Psoas muscle (tissue), 8 donors: ENCODE measurements around the gene TCOF1. TPM values are rescaled to one million over a fixed set of nuclear protein-coding genes. Genes with fewer than 3 reads are reported as not detected.

ENCODE experiments used
- ATAC-seq, 4 donors: fragments of 200-7000 bp; cut with Tn5 transposase; one replicate each; pipeline ENCODE4 v1.9.1; 2020; ENCODE audit warnings: moderate library complexity in 3 of 4, mild to moderate bottlenecking in 2 of 4
- DNase-seq, 2 donors: peaks; one replicate each; pipeline ENCODE4 v3.0.0-alpha.2; 2020
- H3K27ac ChIP-seq: fragments of 200-600 bp; one replicate; pipeline ENCODE4 v1.8.0; 2022
- H3K27me3 ChIP-seq, 3 donors: fragments of 200-600 bp in 1 of 3; one replicate each; pipeline versions ENCODE4 v1.6.1 to v1.8.0; 2013 to 2022; ENCODE audit warnings: low read length in 2 of 3, mild to moderate bottlenecking in 2 of 3, moderate library complexity in 1 of 3; ENCODE audit not compliant: insufficient read depth in 3 of 3
- H3K36me3 ChIP-seq, 2 donors: fragments of 200-600 bp in 1 of 2; one replicate each; pipeline versions ENCODE4 v1.6.1 to v1.8.0; 2013 to 2022; ENCODE audit warnings: low read depth in 1 of 2, mild to moderate bottlenecking in 1 of 2, moderate library complexity in 1 of 2; ENCODE audit not compliant: insufficient read depth in 1 of 2
- H3K4me1 ChIP-seq: fragments of 200-600 bp; one replicate; pipeline ENCODE4 v1.8.0; 2022
- H3K4me3 ChIP-seq: fragments of 200-600 bp; one replicate; pipeline ENCODE4 v1.8.0; 2022; ENCODE audit warnings: mild to moderate bottlenecking
- H3K9me3 ChIP-seq: fragments of 200-600 bp; one replicate; pipeline ENCODE4 v1.8.0; 2022
- WGBS, 3 donors: extraction: QIAGEN DNeasy Blood & Tissue Kit; methylation state at CpG; one replicate each; pipeline versions ENCODE4 v1.1.6 to v1.1.7; 2013; 5-methylcytosine and 5-hydroxymethylcytosine counted together
- intact Hi-C, 2 donors: fragments of 100-400 bp; cut with DNase I; formaldehyde crosslinking; loops; one replicate each; pipeline versions ENCODE4 v1.11.0 to v1.14.2; 2022
- polyA plus RNA-seq, 3 donors: library from polyadenylated mRNA; stranded (reverse); fragments of 200-250 nt; gene quantifications; one replicate each; pipeline ENCODE4 v1.2.3, GENCODE V29; 2013
- total RNA-seq, 4 donors: library from RNA; stranded (reverse); fragmentation: NEBNext Ultra II Directional in 2 of 4; extraction: Animal tissue kit (Norgen Biotek cat#: 25700) in 2 of 4; gene quantifications; one replicate each; pipeline versions ENCODE4 v1.2.1 to v1.2.4, GENCODE V29; 2021 to 2023
- TF ChIP-seq, protein P1 (sequence below): fragments of 200-600 bp; IDR thresholded peaks from one replicate; pipeline ENCODE4 v1.8.0; 2022; ENCODE audit warnings: antibody characterized with exemption
- donor health status: healthy with polysubstance abuse.
- donor health status: DM: no; HTN: no; CAD: no; lungs with moderate emphysema.
- donor health status: Bipolar disorder and iron deficiency.
- donor health status: healthy.
- donor health status: DM: yes; HTN: yes; CAD: no.
- donor health status: DM: no; HTN: no; CAD: no.
- donor health status: DM: no; HTN: no; CAD: no.
- donor health status: DM: yes; HTN: yes; CAD: no.

The TCOF1 gene
- total and polyA plus RNA-seq, 7 donors = 18.3 to 26.7 (median 24.2) TPM

DNA sequence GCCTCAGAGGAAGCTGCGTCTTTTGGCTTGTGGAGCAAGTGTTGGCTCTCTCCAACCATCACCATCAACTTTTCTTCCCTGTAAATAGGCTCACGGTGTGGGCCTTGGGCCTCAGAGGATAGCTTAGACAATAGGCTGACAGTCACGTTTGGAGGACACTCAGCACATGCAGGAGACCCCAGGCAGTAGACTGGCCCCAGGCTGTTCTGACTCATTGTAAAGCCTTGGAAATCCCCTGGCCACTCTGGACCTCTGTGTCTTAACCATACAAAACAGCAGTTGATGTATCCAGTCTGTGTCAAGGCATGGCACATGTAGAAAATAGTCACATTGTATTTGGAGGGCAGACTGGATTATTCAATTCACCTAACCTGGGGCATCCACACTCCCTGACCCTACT, 36.6 kb downstream of the TCOF1 start:
- no peaks in the 10 kb centered on the region for H3K9me3 ChIP-seq
- 67 to 82% (median 71%) methylated on average over 3 of the region's 3 CpGs for WGBS, 3 donors
- peaks cover 10 to 100% of the 10 kb centered on the region in 2 donors for H3K36me3 ChIP-seq
- no peak for ATAC-seq
- H3K4me3 ChIP-seq = no peak overlapping the region
- no peak overlapping the region for H3K27ac ChIP-seq
- DNase-seq = no peak
- intact Hi-C loops = no loop called here
- H3K4me1 ChIP-seq = no peaks in the 10 kb centered on the region
- H3K27me3 ChIP-seq = no peaks in the 10 kb centered on the region
- TF ChIP-seq, protein P1, sequence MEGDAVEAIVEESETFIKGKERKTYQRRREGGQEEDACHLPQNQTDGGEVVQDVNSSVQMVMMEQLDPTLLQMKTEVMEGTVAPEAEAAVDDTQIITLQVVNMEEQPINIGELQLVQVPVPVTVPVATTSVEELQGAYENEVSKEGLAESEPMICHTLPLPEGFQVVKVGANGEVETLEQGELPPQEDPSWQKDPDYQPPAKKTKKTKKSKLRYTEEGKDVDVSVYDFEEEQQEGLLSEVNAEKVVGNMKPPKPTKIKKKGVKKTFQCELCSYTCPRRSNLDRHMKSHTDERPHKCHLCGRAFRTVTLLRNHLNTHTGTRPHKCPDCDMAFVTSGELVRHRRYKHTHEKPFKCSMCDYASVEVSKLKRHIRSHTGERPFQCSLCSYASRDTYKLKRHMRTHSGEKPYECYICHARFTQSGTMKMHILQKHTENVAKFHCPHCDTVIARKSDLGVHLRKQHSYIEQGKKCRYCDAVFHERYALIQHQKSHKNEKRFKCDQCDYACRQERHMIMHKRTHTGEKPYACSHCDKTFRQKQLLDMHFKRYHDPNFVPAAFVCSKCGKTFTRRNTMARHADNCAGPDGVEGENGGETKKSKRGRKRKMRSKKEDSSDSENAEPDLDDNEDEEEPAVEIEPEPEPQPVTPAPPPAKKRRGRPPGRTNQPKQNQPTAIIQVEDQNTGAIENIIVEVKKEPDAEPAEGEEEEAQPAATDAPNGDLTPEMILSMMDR = no peak

DNA sequence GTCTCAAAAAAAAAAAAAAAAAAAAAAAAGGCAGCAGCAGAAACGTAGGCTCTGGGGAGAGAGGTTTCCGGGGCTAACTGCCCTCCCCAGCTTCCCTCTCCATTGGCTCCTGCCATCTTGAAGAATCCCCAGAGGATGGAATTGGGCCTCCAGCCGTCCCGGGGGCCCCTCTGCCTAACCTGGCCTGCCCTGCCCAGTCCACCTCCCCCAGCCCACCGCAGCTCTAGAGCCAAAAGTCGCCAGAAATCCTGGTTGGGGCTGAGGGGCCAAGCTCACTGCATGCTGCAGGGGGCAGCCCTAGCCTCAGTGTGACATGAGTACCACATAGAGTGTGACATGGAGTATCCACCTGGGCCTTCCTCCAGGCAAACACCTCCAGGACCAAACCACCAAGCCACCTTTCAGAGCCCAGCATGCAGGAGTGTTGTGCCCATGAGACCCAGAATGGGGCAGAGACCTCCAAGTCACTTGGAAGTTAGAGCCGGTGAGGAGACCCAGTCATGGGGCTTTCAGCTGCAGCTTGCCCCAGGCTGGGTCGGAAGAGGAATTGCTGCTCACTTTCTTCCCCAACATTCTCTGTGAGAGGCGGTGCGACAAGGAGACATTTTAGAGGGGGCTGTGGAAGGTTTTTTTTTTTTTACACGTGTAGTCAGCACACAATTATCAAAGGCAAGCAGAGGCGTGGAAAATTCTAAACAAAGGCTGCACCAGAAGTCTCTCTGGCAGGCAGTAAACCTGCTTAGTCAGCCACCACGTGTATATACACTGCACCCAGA, 37.6 kb downstream of the TCOF1 start:
- Histone ChIP-seq H3K36me3 (peaks cover 10 to 100% of the 10 kb centered on the region in 2 donors), H3K4me1 (no peaks in the 10 kb centered on the region), H3K27ac (no peak overlapping the region), H3K4me3 (no peak overlapping the region), H3K9me3 (no peaks in the 10 kb centered on the region), H3K27me3 (no peaks in the 10 kb centered on the region)
- TF ChIP-seq, protein P1 = no peak
- ATAC-seq (no peak), DNase-seq (peak in 1 of 2 donors; percentile 49)
- 80 to 82% (median 82%) methylated on average over 12 to 13 of the region's 13 CpGs for WGBS, 3 donors
- intact Hi-C loops = loop anchor here in 1 of 2 donors (5.0 kb wide), 1 partner anchor 37 kb away; no protein-coding TSS in a partner anchor

DNA sequence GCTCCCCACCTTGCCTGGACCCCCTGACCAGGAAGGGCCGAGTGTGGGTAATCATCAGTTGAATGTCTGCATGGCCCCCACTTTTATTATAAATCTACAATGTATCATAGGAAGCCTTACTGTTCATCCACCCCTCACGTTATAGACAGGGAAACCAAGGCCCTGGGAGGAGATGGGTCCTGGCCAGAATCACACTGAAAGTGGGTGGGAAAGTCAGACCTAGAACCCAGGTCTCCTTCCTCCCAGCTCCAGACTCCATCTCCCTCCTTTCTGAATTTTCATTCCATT, 38.1 kb downstream of the TCOF1 start:
- Histone ChIP-seq H3K27me3 (no peaks in the 10 kb centered on the region), H3K9me3 (no peaks in the 10 kb centered on the region), H3K4me1 (no peaks in the 10 kb centered on the region), H3K4me3 (no peak overlapping the region), H3K27ac (no peak overlapping the region), H3K36me3 (peaks cover 10 to 100% of the 10 kb centered on the region in 2 donors)
- TF ChIP-seq, protein P1 = no peak
- no peak for DNase-seq
- WGBS, 3 donors = 94 to 100% (median 98%) methylated on average over 2 of the region's 2 CpGs
- intact Hi-C loops = loop anchor here in 1 of 2 donors (5.0 kb wide), 1 partner anchor 37 kb away; no protein-coding TSS in a partner anchor
- ATAC-seq = no peak

DNA sequence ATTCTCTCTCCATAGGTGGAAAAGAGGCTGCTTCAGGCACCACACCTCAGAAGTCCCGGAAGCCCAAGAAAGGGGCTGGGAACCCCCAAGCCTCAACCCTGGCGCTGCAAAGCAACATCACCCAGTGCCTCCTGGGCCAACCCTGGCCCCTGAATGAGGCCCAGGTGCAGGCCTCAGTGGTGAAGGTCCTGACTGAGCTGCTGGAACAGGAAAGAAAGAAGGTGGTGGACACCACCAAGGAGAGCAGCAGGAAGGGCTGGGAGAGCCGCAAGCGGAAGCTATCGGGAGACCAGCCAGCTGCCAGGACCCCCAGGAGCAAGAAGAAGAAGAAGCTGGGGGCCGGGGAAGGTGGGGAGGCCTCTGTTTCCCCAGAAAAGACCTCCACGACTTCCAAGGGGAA, 38.8 kb downstream of the TCOF1 start:
- Histone ChIP-seq H3K27ac (no peak overlapping the region), H3K4me1 (no peaks in the 10 kb centered on the region), H3K9me3 (no peaks in the 10 kb centered on the region), H3K27me3 (no peaks in the 10 kb centered on the region), H3K4me3 (no peak overlapping the region), H3K36me3 (peaks cover 10 to 100% of the 10 kb centered on the region in 2 donors)
- DNase-seq (peak in 1 of 2 donors; percentile 28), ATAC-seq (no peak)
- intact Hi-C loops = loop anchor here in 1 of 2 donors (5.0 kb wide), 1 partner anchor 36 kb away; no protein-coding TSS in a partner anchor
- TF ChIP-seq, protein P1 = no peak
- WGBS, 3 donors = 93 to 95% (median 94%) methylated on average over 7 of the region's 7 CpGs
